SW 1271 (cell line): ENCODE measurements around the gene DNMT1.

Experiments
- DNase-seq, 2 experiments: peaks; one replicate each; lab custom pipeline; 2025; lab: John Stamatoyannopoulos, UW

DNMT1 gene

DNA sequence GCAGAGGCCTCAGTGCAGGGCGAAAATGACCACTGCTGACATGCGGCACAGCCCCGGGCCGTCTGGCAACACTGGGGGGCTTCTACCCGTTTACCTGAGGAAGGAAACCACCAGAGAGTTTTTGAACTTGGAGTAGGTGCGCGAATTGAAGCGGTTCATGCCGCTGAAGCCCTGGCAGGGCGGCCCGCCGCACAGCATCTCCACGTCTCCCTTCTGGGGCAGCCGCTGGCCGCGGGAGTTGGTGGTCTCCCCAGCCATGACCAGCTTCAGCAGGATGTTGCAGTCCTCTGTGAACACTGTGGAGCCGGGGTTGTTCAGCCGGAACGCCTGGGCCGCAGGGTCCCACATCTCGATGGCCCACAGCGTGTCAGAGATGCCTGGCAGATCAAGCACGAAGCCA is 54.8 kb downstream of the DNMT1 start:
- no peak for DNase-seq

DNA sequence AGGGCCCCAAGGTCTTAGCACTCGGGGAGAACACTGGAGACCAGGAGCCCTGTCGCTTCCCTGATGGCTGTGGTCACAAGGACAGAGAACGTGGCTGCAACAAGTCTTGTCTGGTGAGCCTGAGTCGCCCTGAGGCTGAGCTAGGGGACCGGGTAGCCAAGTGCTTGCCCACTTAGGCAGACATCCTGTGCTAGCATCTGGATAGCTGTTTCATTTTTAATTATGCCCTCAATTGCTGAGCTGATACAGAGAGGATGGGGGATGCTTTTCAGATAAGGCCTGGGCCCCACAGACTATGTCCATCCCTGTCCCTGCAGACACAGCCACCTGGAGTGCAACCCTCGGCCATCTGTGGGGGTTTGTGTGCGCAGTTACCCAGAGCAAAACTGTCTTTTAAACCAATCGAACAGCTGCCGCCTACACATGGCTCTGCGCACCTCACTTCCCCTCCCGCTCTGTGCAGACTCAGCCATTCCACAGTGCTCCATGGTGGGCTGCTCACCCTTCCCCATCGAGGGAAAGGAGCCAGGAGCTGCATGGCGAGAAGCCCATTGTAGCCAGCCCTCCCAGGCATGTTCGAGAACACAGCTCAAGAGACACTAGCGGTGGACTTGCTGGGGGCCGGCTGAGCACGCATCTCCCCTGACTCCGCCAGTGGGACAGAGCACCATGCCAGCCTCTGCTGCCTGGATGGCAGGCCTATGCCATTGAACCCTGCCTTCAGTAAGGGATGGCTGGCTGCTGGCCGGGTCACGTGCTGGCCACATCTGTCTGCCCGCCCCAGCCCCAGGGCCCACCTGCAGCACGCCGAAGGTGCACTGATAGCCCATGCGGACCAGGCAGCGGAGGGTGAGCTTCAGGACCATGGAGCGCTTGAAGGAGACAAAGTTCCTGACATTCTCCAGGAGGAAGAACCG is 55.6 kb downstream of the DNMT1 start:
- DNase-seq: no peak

DNA sequence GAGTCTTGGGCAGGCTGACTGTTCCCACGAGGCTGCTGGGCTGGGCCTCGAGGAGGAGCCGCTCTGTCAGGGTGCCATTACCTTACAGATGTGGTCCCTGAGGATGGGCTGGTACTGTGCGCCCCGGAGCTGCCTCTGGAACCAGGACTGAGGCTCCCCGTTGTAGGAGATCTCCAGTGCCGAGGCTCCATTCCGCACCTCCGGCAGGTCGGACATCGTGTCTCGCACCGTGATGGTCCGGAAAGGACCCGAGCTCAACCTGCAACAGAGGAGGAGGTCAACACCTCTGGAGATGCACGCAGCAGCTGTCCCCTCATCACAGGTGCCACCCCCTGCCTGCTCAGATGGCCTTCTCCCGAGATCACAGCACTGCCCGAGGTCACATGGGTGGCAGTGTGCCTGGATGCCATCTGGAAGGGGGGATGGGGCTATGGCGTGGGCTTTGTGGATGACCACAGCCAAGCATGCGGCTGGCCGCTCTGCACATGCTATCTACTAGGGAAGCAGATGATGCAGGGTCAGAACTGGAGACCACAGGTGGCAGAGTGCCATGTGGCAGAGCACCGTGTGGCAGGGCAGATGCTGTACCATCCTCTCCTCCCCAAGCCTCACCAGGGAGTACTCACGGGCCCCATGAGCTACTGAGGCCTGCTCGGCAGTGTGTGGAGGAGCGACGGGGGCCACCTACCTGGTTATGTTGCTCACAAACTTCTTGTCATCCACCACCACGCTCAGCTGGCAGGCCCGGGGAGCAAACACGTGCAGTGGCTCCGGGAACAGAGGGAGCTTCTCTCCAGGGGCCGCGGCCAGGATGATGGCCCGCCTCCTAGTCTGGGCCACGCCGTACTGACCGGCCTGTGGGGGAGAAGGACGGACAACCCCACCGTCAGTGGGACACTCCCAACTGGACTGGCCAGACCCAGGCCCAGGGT is 56.7 kb downstream of the DNMT1 start:
- no peak for DNase-seq

DNA sequence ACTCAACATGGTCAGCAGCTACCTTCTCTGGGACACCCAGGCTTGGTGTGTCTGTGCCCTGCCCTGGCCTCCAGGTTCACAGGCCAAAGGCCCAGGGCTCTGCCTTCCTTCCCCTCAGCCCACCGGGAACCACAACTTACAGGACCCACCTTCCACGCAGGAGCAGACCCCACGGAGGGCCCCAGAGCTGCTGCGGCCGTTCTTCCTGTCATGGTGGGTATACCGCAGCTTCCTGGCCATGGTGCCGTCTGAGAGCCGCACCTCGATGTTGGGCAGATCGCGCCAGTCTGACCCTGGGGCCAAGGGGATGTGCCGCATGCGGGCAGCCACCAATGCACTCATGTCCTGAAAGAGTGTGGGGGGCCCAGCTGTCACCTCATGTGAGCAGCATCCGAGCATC is 57.8 kb downstream of the DNMT1 start:
- DNase-seq: no peak

DNA sequence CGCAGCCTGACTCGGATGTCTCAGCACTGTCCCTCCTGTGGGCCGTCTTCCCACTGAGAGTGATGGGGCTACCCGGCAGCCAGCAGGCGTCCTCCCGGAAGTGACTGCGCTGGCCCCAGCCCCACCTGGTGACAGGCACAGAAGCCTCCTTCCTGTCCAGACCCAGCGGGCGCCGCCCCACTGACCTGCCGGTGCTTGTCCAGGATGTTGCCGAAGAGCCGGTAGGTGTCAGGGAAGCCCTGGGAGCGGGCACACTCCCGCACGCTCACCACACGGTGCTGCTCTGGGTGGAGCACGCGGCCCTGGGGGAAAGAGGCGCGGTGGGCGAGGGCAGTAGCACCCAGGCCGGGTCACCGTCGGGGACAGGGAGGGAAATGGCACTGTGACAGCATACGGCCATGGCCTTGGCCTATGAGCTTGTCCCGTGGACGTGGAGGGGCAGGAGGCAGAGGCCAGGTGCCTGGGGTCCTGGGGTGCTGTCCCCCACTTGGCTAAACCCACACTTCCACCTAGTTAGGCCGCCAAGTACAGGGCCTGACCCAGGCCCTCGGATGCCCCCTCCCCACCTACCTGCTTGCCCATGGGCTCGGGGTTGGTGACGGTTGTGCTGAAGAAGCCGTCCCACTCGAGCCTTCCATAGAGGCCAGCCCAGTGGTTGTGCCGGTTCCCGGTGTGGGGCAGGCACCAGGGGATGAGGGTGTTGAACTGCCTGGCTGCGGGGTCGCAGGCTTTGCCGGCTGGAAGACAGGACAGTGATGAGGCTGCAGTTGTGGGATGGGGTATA is 59.0 kb downstream of the DNMT1 start:
- no peak for DNase-seq

DNA sequence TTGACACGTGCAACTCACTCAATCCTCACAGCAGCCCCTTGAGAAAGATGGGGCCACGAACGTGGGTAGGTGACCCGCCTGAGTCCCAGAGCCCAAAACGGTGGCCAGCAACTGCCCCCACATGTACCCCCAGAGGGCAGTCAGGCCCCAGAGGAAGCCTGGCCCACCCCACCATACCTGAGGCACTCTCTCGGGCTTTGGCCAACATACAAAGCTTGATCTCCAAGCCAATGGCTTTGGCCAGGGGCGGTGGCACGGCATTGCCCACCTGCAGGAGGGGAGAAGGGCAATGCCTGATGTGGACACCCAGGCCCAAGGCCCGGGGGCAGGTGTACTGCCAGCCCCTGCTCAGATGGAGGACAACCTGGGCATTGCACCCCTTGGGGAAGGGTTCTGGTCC is 60.7 kb downstream of the DNMT1 start:
- no peak for DNase-seq

DNA sequence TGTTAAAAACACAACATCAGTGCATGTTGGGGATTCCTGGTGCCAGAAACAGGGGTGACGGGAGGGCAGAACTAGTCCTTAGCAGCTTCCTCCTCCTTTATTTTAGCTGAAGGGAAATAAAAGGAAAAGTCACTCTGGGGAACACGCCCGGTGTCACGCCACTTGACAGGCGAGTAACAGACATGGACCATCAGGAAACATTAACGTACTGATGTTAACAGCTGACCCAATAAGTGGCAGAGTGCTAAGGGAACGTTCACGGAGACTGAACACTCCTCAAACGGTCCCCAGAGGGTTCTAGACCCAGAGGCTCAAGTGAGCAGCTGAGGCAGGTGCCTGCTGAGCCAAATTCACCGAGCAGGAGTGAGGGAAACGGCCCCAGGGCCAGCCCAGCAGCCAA is 61.2 kb downstream of the DNMT1 start:
- DNase-seq: no peak

DNA sequence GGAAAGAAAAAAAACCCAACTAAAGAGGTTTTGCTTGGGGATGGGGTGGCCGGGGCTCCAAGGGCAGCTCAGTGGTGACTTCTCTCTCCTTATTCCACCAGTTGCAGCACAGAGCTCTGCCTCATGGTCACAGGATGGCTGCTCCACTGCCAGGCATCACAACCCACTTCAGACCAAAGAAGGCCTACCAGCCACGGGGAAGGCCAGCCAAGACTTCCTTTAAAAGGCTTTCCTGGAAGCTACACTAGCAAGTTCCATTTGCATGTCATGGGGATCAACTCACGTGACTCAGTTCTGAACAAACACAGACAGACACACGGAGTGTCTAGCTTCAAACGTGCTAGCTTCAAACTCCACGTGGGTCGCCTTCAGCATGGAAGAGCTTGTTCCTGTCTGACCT is 61.8 kb downstream of the DNMT1 start:
- DNase-seq: no peak

DNA sequence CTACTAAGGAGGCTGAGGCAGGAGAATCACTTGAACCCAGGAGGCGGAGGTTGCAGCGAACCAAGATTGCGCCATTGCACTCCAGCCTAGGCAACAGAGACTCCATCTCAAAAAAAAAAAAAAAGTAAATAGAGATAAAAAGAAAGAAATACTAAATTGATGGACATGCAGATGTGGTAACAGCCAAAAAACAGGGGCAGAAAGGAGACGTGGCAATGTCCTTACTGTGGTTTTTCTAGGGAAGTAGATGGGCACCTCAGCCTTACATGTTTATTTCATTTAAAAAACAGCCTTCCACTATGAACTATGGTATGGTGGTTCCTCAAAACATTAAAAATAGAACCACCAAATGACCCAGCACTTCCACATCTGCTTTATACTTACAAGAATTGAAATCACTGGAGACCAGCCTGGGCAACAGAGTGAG is 68.5 kb downstream of the DNMT1 start:
- no peak for DNase-seq

DNA sequence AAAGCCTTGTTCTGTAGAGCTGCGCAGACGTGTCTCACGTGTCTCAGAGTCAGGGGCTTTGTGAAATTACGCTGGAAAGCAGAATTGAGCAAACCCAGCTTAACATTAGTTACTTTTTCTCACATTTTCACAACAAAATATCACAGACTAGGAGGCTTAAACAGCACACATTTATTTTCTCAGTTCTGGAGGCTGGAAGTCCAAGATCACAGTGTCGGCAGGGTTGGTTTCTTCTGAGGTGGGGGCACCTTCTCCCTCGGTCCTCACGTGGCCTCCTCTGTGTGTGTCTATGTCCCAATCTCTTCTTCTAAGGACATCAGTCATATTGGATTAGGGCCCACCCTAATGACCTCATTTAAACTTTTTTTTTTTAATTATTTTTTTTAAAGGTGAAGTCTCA is 70.3 kb downstream of the DNMT1 start:
- DNase-seq: no peak

DNA sequence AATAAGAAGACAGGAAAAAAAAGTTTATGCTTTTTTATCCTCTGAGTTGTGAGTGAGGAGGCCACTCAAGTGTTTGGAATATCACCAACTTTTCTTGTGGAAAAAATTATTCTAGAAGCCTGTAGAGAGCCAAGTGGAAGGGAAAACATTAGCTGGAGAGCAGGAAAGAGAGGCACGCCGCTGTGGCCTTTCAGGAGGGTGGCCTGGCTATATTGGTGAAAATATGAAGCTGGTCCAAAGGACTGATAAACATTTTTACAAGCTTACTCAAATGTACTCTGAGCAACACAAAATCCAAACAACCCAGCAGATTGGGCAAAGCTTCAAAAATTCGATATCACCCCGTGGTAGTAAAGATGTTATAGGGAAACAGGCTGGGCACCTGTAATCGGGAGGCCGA is 72.7 kb downstream of the DNMT1 start:
- DNase-seq: no peak

DNA sequence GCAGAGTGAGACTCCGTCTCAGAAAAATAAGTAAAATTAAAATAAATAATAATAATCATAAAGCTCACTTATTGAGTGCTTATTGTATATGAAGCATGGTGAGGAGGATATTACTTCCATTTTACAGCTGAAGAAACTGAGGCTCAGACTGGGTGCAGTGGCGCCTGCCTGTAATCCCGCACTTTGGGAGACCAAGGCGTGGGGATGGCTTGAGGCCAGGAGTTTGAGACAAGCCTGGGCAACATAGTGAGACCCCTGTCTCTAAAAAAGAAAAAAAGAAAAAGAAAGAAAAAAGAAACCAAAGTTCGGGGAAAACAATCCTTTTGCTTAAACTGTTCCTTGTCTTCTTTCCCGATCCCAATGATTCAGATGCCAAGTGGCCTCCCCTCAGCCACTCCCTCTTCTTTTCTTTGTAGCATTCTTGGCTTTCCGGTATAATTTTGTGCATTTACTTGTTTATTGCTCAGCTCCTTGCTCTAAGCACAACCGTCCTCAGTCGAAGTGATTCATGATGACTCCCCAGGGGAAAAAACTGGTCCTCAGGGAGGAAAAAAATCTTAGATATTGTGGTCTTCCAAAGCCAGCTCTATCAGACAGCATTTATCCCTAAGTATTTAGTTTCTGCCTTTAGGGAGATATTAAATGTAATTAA is 74.1 kb downstream of the DNMT1 start:
- DNase-seq: peak in 1 of 2 experiments; percentile 22

DNA sequence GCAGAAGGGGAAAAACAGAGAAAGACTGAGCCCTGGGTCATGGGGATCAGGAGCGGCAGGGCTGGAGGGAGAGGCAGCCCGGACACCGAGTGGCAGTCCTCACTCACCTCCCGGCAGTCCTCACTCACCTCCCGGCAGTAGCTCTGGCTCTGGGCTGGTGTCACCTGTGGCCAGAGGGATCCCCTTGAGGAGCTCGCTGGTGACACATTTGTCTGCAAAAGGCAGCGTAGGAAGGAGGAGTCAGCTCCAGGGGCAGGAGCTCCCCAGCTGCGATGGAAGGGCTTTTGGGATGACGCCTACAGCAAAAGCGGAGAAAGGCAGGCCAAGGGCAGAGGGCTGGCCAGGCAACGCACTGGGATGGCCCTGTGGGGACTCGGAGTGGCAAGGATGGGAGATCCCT is 75.8 kb downstream of the DNMT1 start:
- no peak for DNase-seq

DNA sequence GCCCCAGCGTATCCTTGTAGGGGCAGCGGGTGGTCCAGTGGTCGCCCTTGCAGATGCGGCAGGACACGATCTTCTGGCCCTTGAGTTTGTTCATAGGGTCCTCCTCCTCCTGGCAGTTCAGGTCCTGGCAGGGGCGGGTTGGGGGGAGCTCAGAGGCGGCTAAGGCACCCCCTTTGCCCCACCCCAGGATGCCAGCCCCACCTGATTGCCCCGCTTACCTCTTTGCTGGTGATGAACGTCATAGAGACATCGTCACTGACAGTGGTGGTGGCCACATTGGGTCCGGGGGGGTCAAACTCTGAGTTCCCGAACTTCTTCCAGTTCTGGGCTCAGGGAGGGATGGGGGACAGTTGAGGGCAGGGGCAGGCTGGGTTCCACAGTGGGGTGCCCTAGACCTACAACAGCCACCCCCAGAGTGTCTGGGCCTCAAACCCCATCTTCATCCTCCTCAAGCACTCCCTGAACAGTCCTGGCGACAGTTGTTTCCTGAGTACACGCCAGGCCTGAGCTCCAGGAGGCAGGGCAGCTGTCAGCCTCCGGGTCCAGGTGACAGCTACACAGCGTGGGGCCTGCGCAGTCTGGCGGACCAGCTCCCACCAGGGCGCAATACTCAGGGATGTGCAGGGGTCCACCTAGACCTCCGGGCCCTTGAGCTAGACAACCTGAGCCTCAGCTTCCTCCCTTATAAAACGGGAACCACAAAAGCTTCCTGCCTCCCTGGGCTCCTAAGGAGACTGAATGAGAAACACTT is 77.7 kb downstream of the DNMT1 start:
- DNase-seq: no peak

DNA sequence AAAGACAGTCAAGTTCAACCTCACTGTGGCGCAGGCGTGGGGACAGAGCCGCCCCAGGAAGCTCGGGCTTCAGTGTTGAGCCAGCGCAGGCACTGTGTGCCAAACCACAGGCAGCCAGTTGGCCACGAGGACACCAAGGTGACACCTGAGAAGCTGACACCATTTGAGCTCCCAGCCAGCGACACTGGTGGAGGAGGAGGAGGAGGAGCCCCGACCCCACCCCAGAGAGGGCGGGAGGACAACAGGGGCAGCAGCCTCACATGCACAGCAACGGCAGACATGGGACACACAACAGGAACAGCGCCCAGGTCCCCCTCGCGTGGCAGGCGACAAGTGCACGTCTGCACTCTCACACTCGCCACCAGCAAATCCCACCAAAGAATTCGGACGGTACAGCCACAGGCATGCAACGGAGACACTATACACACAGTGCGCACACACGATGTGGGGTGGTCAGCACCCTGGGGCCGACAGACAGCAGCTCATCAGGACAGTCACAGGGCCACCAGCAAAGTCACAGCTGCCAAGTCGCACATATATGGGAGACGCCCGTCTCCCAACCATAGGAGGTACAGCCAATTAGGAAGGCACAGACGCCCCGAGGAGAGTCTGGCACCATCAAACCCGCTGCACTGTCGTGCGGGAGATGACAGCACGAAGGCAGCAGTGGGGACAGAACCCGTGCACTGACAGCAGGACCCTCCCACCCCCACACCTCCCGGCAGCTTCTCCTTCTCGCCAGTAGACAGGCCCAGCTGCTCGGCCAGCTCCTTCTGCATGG is 78.5 kb downstream of the DNMT1 start:
- DNase-seq: no peak

DNA sequence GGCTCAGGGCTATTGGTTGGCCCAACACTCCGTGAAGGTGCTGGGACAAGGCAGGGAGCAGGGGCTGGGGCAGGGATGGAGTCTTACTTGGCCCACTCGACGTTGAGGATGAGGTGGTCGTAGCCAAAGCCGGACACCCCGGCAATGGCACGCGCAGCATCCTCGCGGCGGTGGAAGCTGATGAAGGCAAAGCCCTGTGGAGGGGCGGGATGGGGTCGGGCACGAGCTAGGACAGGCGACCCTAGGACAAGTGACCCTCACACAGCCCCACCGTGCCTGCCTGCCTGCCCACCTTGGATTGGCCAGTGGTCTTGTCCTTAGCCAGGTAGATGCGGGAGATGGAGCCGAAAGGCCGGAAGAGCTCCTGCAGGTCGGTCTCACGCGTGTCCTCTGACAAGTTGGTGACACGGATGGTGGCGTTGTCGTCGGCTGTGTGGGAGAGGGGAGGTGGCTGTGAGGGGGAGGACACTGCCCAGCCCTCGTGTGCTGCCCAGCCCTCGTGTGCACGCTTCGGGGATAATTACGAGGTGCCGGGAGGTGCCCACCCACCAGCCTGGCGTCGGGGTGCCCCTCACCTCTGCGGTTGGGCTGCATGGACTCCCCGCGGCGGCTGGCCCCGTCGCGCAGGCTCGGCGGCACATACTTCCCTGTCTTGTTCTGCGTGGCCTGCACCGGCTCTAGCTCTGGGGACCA is 79.2 kb downstream of the DNMT1 start:
- no peak for DNase-seq

DNA sequence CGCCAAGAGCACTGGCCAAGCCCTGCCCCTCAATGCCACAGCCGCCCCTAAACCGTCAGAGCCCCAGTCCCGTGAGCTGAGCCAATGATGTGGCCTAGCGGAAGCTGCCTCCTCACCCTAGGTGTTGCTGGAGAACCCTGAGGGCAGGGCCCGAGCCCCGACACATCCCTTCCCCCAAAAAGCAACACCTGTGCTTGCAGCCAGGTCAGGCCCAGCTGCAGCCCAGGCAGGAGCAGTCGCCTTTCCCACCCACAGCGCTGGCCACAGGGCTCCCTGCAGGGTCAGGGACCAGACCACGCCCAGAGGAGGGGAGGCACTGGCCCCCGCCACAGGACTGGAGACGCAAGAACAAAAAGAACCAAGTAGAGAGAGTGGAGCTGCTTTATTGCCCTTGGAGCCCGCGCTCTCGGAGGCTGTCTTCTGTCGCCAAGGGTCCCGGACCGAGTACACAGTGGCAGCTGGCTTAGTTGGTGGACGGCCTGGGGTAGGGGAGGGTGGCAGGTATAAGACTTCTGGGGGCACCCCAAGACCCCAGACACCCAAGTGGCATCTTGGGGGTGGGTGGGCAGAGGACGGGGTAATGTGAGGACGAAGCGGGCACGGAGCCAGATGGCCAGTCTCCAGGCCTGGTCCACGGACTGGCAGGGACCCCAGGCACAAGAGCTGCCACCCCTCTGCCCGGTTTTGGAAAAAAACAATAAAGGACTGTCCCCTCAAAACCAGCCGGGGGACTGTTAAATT is 79.9 kb downstream of the DNMT1 start:
- DNase-seq: no peak

DNA sequence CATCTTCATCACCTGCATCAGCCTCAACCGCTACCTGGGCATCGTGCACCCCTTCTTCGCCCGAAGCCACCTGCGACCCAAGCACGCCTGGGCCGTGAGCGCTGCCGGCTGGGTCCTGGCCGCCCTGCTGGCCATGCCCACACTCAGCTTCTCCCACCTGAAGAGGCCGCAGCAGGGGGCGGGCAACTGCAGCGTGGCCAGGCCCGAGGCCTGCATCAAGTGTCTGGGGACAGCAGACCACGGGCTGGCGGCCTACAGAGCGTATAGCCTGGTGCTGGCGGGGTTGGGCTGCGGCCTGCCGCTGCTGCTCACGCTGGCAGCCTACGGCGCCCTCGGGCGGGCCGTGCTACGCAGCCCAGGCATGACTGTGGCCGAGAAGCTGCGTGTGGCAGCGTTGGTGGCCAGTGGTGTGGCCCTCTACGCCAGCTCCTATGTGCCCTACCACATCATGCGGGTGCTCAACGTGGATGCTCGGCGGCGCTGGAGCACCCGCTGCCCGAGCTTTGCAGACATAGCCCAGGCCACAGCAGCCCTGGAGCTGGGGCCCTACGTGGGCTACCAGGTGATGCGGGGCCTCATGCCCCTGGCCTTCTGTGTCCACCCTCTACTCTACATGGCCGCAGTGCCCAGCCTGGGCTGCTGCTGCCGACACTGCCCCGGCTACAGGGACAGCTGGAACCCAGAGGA is 80.6 kb downstream of the DNMT1 start:
- no peak for DNase-seq
